Thoracic aorta (tissue), 2 donors: ENCODE measurements around the gene DNASE1L2. TPM values are rescaled to one million over a fixed set of nuclear protein-coding genes. Genes with fewer than 3 reads are reported as not detected.

Experiments used
- ATAC-seq: fragments of 150-250 bp; one replicate; pipeline ENCODE4 v1.8.0; 2017; ENCODE audit warnings: low read depth; ENCODE audit not compliant: insufficient number of reproducible peaks, low FRiP score
- DNase-seq: peaks from one replicate; pipeline ENCODE4 v3.0.0-alpha.2; 2020; ENCODE audit warnings: low spot score
- H3K27ac ChIP-seq, 2 donors: fragments of 200-600 bp; sonication (generic); 1 replicate in 1 of 2; 2 replicates in 1 of 2; pipeline ENCODE4 v1.5.1; 2016; ENCODE audit warnings: mild to moderate bottlenecking in 2 of 2, moderate library complexity in 2 of 2
- H3K27me3 ChIP-seq: fragments of 200-600 bp; sonication (generic); replicated peaks from 2 replicates; pipeline ENCODE4 v1.6.0; 2016; ENCODE audit warnings: mild to moderate bottlenecking; ENCODE audit not compliant: insufficient read depth
- H3K36me3 ChIP-seq: fragments of 200-600 bp; sonication (generic); one replicate; pipeline ENCODE4 v1.5.1; 2016
- H3K4me1 ChIP-seq, 2 donors: fragments of 200-600 bp; sonication (generic); 1 replicate in 1 of 2; 2 replicates in 1 of 2; pipeline versions ENCODE4 v1.5.1 to v1.6.0; 2016; ENCODE audit warnings: low read depth in 2 of 2, mild to moderate bottlenecking in 1 of 2; ENCODE audit not compliant: control insufficient read depth in 1 of 2
- H3K4me3 ChIP-seq: fragments of 200-600 bp; sonication (generic); 2 replicates; pipeline ENCODE4 v1.5.1; 2016; ENCODE audit warnings: mild to moderate bottlenecking
- H3K9me3 ChIP-seq: fragments of 200-600 bp; sonication (generic); 2 replicates; pipeline ENCODE4 v1.5.1; 2016
- CTCF ChIP-seq: fragments of 200-600 bp; sonication (generic); IDR thresholded peaks from one replicate; pipeline ENCODE4 v1.5.1; 2019; ENCODE audit warnings: antibody characterized with exemption
- total RNA-seq, 2 donors: library from RNA; depleted of rRNA; stranded (reverse); fragments of >200 nt; gene quantifications; one replicate each; pipeline versions ENCODE4 v1.1.0 to v1.2.3, GENCODE V29; 2016

The DNASE1L2 gene
- total RNA-seq, 2 donors from 2014 or later: 2.3 to 10.7 TPM

- ATAC-seq (no peak), DNase-seq (no peak)
- Histone ChIP-seq H3K4me3 (no peak overlapping the region), H3K27ac (no peak overlapping the region), H3K9me3 (no peaks in the 10 kb centered on the region), H3K36me3 (no peaks in the 10 kb centered on the region), H3K27me3 (no peaks in the 10 kb centered on the region), H3K4me1 (peaks cover 11 to 27% of the 10 kb centered on the region in 2 donors)
- TF ChIP-seq CTCF: no peak
These were observed 34.6 kb downstream of the DNASE1L2 start for GRCh38 chr16:2270588-2271470.

- no peak for TF ChIP-seq CTCF
- Histone ChIP-seq H3K27me3 (no peaks in the 10 kb centered on the region), H3K9me3 (no peaks in the 10 kb centered on the region), H3K36me3 (no peaks in the 10 kb centered on the region), H3K4me1 (peaks cover 7 to 18% of the 10 kb centered on the region in 2 donors), H3K4me3 (no peak overlapping the region), H3K27ac (no peak overlapping the region)
- no peak for ATAC-seq
- no peak for DNase-seq
These were observed 35.7 kb downstream of the DNASE1L2 start for GRCh38 chr16:2271848-2272461.

- no peak for ATAC-seq
- no peaks in the 10 kb centered on the region for H3K27me3 ChIP-seq
- no peak overlapping the region for H3K4me3 ChIP-seq
- H3K4me1 ChIP-seq: peaks cover 7 to 16% of the 10 kb centered on the region in 2 donors
- TF ChIP-seq CTCF: no peak
- no peak overlapping the region for H3K27ac ChIP-seq
- H3K36me3 ChIP-seq: peaks cover 5% of the 10 kb centered on the region
- no peaks in the 10 kb centered on the region for H3K9me3 ChIP-seq
- no peak for DNase-seq
These were observed 37.2 kb downstream of the DNASE1L2 start for GRCh38 chr16:2273484-2273883.

GRCh38 chr16:2273931-2274330, 37.7 kb downstream of the DNASE1L2 start:
- TF ChIP-seq CTCF: no peak
- H3K27me3 ChIP-seq: no peaks in the 10 kb centered on the region
- H3K4me3 ChIP-seq: no peak overlapping the region
- no peaks in the 10 kb centered on the region for H3K9me3 ChIP-seq
- H3K4me1 ChIP-seq: peaks cover 7 to 15% of the 10 kb centered on the region in 2 donors
- DNase-seq: no peak
- H3K36me3 ChIP-seq: peaks cover 5% of the 10 kb centered on the region
- no peak overlapping the region for H3K27ac ChIP-seq
- ATAC-seq: no peak
